Mesodermal cell (in vitro differentiated cells): ENCODE results near the gene DLGAP1.

Source experiments
- H3K27ac ChIP-seq: 2 replicates; pipeline ENCODE4 v1.7.0; 2013; ENCODE audit warnings: mild to moderate bottlenecking, low read depth, low read length, moderate library complexity; ENCODE audit not compliant: severe bottlenecking
- H3K36me3 ChIP-seq: 2 replicates; pipeline ENCODE4 v1.7.1; 2013; ENCODE audit warnings: mild to moderate bottlenecking, low read length, moderate library complexity; ENCODE audit not compliant: control insufficient read depth, insufficient read depth
- H3K4me1 ChIP-seq: one replicate; pipeline ENCODE4 v1.7.1; 2013; ENCODE audit warnings: mild to moderate bottlenecking, low read length; ENCODE audit not compliant: insufficient read depth, control insufficient read depth, poor library complexity, severe bottlenecking
- H3K4me3 ChIP-seq: 2 replicates; pipeline ENCODE4 v1.7.0; 2013; ENCODE audit warnings: low read length, control low read depth, mild to moderate bottlenecking; ENCODE audit not compliant: insufficient read depth, poor library complexity, severe bottlenecking; ENCODE audit errors: extremely low read depth
- H3K9me3 ChIP-seq: 2 replicates; pipeline ENCODE4 v1.7.1; 2013; ENCODE audit warnings: mild to moderate bottlenecking, low read length, moderate library complexity; ENCODE audit not compliant: control insufficient read depth
- WGBS, 2 experiments: methylation state at CpG; one replicate each; pipeline ENCODE4 v1.1.5; 2013; ENCODE audit warnings: missing lambda C conversion rate in 2 of 2; ENCODE audit not compliant: insufficient coverage in 2 of 2; 5-methylcytosine and 5-hydroxymethylcytosine counted together

DLGAP1 gene

DNA sequence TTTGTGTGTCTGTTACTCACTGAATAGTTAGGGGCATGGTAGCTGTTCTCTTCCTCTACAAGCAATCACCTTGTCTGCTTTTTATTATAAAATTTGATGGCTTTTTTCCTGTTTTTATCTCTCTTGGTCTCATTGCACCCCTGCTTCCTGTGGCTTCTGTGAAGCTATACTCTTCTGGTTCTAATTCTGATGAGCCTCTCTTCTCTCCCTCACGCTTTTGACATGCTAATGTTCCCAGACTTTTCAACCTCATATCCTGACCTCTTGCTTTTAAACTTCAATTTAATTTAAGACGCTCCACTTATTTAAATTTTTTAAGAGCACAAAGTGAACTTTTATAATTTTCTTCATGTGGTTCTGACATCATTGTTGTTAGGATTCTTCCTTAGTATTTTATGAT is 361.4 kb downstream of the DLGAP1 start:
- Histone ChIP-seq H3K9me3 (no peaks in the 10 kb centered on the region), H3K4me1 (no peaks in the 10 kb centered on the region), H3K4me3 (no peak overlapping the region), H3K36me3 (no peaks in the 10 kb centered on the region), H3K27ac (no peak overlapping the region)
- WGBS, 2 experiments = 40 to 50% methylated on average over 1 of the region's 2 CpGs

DNA sequence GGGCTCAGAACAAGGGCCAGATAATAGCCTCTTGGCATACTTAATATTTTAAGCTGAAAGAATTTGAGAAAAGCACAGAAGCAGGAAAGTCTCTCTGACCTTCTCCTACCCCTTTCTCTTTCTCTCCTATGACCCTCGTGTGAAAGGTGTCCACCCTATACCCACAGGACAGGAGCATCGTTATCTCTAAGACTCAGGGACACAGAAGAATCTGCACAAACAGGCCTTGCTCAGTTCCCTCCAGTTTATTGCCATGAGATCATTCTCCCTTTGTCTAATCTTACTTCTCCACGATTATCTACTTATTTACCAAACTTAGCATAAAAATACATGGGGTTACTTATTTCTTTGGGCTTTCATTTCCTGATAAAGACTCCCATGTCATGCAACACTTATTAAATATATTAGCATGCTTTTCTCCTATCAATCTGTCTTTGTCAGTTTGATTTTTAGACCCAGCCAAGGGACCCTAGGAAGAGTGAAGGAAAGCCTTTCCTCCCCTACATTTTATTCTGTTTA is 370.7 kb downstream of the DLGAP1 start:
- Histone ChIP-seq H3K36me3 (no peaks in the 10 kb centered on the region), H3K4me3 (no peak overlapping the region), H3K4me1 (no peaks in the 10 kb centered on the region), H3K27ac (no peak overlapping the region), H3K9me3 (no peaks in the 10 kb centered on the region)
- 75 to 79% methylated on average over 3 of the region's 3 CpGs for whole genome bisulfite sequencing, 2 experiments

DNA sequence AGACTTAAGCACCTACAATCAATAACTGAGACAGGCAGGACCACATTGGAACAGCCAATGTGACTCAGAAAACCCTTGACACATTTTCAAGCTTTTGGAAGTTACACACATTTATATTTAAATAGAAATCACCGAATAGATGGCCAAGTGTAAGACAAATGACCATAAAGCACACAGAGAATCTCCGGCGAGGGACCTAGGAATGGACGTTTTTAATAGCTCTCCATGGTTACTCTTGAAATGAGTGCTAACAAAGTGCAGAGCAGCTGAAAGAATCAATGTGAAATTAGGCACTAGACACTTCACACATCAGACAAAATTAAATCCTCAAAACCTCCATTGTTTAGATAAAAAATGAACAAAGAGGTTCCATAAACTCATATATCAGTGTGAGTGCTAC is 376.9 kb downstream of the DLGAP1 start:
- no peak overlapping the region for H3K4me3 ChIP-seq
- H3K27ac ChIP-seq = no peak overlapping the region
- no peaks in the 10 kb centered on the region for H3K36me3 ChIP-seq
- no peaks in the 10 kb centered on the region for H3K4me1 ChIP-seq
- H3K9me3 ChIP-seq = no peaks in the 10 kb centered on the region
- 88% methylated on average over 4 of the region's 4 CpGs; no CpG with 5 or more reads in 1 of the 2 experiments for WGBS, 2 experiments

DNA sequence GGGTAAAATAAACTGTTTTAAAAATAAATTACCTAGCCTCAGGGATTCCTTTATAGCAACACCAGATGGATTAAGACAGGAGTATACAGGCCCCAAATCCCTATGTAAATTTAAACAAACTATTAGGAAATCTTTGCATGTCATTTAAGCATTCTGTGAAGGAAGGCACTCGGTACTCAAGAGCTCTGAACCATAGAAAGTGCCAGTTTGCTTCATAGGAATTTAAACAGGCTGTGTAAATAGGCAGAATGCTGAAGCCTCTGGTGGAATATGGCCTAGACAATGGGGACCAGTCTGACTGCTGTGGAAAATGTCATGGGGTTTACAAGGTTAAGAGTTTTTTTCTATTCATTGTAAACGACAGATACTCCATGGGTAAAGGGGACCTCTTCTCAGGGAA is 377.4 kb downstream of the DLGAP1 start:
- Histone ChIP-seq H3K36me3 (no peaks in the 10 kb centered on the region), H3K27ac (no peak overlapping the region), H3K4me1 (no peaks in the 10 kb centered on the region), H3K4me3 (no peak overlapping the region), H3K9me3 (no peaks in the 10 kb centered on the region)
- 75 to 80% methylated on average over 1 of the region's 2 CpGs for WGBS, 2 experiments

DNA sequence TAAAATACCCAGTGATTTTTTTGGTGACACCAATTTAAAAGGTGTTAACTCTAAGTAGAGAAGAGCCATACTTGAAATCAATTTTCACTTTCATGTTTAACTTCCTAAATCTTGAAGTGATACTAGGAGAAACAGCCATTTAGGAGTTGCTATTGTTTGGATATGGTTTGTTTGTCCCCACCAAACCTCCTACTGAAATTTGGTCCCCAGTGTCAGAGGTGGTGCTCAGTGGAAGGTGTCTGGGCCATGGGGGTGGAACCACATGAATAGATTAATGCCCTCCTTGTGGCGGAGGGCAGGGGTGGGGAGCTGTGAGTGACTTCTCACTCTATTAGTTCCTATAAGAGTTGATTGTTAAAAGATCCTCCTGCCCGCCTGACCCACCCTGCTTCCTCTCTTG is 377.9 kb downstream of the DLGAP1 start:
- no peaks in the 10 kb centered on the region for H3K36me3 ChIP-seq
- WGBS, 2 experiments = no CpG with 5 or more reads among the region's 2 CpGs
- no peak overlapping the region for H3K27ac ChIP-seq
- H3K4me3 ChIP-seq = no peak overlapping the region
- H3K9me3 ChIP-seq = no peaks in the 10 kb centered on the region
- no peaks in the 10 kb centered on the region for H3K4me1 ChIP-seq

DNA sequence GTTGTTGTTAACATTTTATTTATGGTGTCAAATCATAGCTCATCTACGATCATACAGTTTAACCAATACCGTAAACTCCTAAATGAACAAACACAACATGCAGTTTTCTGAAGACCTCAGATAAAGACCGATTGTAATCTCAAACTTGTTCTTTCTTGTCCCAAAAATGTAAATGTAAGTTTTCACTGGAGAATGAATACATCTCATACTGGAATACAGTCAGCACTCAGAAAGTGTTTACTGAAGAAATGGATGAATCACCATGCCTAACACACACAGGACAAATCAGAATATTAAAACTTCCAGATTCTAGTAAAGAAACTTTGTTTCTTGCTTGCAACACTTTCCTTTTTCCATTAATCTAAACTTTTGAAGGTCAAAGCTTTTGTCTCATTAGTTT is 380.5 kb downstream of the DLGAP1 start:
- Histone ChIP-seq H3K4me1 (no peaks in the 10 kb centered on the region), H3K9me3 (no peaks in the 10 kb centered on the region), H3K27ac (no peak overlapping the region), H3K36me3 (no peaks in the 10 kb centered on the region), H3K4me3 (no peak overlapping the region)
- WGBS, 2 experiments = 83% methylated on average over 1 of the region's 3 CpGs; no CpG with 5 or more reads in 1 of the 2 experiments

DNA sequence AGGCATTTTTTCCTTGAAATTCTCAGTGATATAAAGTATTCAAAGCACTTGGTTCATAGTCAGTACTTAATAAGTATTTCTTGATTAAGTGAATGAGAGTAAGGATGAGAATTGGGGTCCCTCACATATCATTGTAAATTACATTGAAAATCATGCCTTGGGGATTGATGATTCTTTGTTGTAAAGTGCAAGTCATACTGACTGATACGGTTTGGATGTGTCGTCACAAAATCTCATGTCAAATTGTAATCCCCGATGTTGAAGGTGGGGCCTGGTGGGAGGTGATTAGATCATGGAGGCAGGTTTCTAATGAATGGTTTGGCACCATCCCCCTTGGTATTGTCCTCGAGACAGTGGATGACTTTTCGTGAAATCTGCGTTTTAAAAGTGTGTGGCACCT is 385.9 kb downstream of the DLGAP1 start:
- Histone ChIP-seq H3K4me1 (no peaks in the 10 kb centered on the region), H3K27ac (no peak overlapping the region), H3K4me3 (no peak overlapping the region), H3K36me3 (no peaks in the 10 kb centered on the region), H3K9me3 (no peaks in the 10 kb centered on the region)
- WGBS, 2 experiments = 75 to 82% methylated on average over 5 to 6 of the region's 6 CpGs

DNA sequence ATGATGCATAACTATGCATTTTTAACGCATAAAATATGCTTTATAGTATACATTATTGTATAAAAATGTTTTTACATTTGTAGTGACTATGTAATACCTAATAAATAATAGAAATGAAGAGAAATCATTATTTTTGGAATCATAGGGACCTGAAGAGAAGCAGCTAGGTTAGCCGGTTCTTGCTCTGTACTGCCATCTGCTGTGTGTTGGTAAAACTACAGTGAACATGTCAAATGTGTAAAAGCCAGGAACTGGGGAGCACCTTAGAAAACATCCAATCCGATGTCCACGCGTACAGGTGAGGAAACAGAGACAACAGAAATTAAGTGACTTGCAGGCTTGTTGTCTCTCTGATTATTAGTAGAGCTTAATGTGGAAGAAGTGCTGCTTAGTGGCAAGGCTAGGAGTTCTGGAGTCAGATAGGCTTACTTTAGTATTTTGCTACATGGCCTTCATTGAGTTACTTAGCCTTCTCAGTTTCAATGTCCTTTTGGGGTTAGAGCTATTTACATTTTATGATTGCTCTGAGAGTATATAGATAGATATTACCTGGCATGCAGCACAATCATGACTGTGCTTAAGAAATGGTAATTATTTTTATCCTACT is 386.5 kb downstream of the DLGAP1 start:
- no peaks in the 10 kb centered on the region for H3K36me3 ChIP-seq
- no peak overlapping the region for H3K4me3 ChIP-seq
- no peaks in the 10 kb centered on the region for H3K9me3 ChIP-seq
- WGBS, 2 experiments = 54 to 63% methylated on average over 4 of the region's 5 CpGs
- no peaks in the 10 kb centered on the region for H3K4me1 ChIP-seq
- H3K27ac ChIP-seq = no peak overlapping the region

DNA sequence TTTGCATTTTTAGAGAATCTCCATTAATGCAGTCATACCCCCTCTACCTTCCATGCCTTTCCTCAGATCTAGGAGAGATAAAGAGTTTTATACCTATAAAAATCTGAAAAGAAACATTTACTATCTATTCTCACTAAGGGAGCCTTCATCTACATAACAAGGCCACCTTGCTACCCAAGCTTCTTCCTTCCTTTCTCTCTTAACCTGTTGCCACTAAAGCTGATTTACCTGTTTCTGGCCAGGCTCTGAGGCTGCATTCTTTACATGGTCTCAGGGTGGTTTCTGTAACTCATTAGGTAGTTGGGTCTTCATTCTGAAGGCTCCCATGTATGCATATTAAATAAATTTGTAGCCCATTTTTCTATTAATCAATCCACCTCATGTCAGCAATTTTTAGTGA is 391.6 kb downstream of the DLGAP1 start:
- H3K4me3 ChIP-seq = no peak overlapping the region
- no peaks in the 10 kb centered on the region for H3K4me1 ChIP-seq
- peaks cover 15% of the 10 kb centered on the region for H3K9me3 ChIP-seq
- H3K36me3 ChIP-seq = no peaks in the 10 kb centered on the region
- H3K27ac ChIP-seq = no peak overlapping the region

DNA sequence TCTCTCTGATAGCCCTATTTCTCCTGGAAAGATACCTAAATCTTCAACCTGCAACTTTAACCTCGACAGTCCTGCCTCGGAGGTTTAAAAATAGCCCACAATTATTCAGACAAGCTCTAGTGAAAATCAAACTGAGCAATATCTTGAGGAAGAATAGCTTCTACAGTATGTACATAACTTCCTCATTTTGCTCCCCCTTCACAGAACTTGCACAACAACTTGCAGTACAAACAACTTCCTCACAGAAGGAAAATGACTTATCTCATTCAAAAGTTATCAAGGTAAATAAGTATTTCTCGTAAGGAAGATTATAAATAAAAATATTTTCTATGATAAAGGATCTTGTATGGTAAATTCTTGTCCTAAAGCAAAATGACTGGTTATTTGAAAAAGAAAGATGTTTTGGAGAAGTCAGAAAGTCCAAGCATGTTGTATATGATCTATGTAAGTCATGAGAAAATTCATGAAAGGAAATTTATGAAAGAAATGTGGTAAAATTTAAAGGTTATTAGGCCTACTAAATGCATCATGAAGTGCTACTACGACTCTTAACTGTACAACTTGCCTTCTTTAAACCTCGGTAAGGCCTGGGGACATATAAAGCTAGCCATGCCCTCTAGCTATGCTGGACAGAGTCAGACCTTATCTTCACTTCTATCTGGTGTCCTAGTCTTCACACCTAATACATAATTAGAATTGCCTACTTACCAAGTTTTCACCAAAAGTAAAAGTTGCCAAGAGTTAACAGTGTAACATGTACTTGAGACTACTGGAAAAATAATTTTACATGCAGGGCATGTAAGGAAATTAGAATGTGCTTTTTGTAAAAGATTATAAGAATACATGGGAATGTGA is 394.5 kb downstream of the DLGAP1 start:
- WGBS, 2 experiments = 71 to 78% methylated on average over 4 to 5 of the region's 5 CpGs
- Histone ChIP-seq H3K4me3 (no peak overlapping the region), H3K36me3 (no peaks in the 10 kb centered on the region), H3K4me1 (no peaks in the 10 kb centered on the region), H3K27ac (no peak overlapping the region), H3K9me3 (peaks cover 15% of the 10 kb centered on the region)

DNA sequence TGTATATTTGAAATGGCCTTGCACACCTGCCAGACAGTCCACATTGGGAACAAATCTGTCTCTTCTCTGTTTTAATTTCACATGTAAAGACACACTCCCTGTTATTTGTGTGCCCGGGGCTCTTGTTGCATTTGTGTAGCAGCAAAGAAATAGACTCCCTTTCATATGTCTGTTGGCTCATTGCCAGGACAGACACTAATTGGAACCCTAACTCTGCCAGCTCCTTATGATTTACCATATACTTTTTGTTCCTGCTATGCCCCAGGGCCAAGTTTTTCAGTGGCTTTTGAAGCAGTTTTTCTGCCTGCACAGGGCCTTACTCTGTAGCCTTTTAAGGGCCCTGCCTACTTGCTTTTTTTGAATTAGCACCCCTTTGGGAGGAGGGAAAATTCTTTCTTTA is 396.9 kb downstream of the DLGAP1 start:
- H3K9me3 ChIP-seq = peaks cover 15% of the 10 kb centered on the region
- WGBS, 2 experiments = 100% methylated on average over 1 of the region's 1 CpG

More for the DNA sequence above, 396.9 kb downstream of the DLGAP1 start:
- no peaks in the 10 kb centered on the region for H3K4me1 ChIP-seq
- H3K36me3 ChIP-seq = no peaks in the 10 kb centered on the region
- H3K27ac ChIP-seq = no peak overlapping the region
- H3K4me3 ChIP-seq = no peak overlapping the region
